KMS-11 (cell line): ENCODE results near the gene ZBTB7B.

Experiments
- H2AFZ ChIP-seq: fragments of 200-600 bp; sonication (generic); 2 replicates; pipeline ENCODE4 v1.6.1; 2016; ENCODE audit warnings: antibody characterized with exemption, mixed run types, low read depth
- H3K27ac ChIP-seq: fragments of 200-600 bp; sonication (generic); 2 replicates; pipeline ENCODE4 v1.6.1; 2016; ENCODE audit warnings: mild to moderate bottlenecking, mixed run types
- H3K27me3 ChIP-seq: fragments of 200-600 bp; sonication (generic); 2 replicates; pipeline ENCODE4 v1.6.1; 2017; ENCODE audit warnings: mild to moderate bottlenecking, low read depth, mixed run types, moderate library complexity; ENCODE audit not compliant: insufficient read depth
- H3K36me3 ChIP-seq: fragments of 200-600 bp; sonication (generic); 2 replicates; pipeline ENCODE4 v1.6.1; 2017; ENCODE audit warnings: mild to moderate bottlenecking, mixed run types; ENCODE audit not compliant: insufficient read depth
- H3K4me1 ChIP-seq: fragments of 200-600 bp; sonication (generic); 2 replicates; pipeline ENCODE4 v1.6.1; 2016; ENCODE audit warnings: mild to moderate bottlenecking, low read depth, mixed run types; ENCODE audit not compliant: poor library complexity, severe bottlenecking
- H3K4me2 ChIP-seq: fragments of 200-600 bp; sonication (generic); 2 replicates; pipeline ENCODE4 v1.7.0; 2016; ENCODE audit warnings: mild to moderate bottlenecking, mixed run types
- H3K4me3 ChIP-seq: fragments of 200-600 bp; sonication (generic); IDR thresholded peaks from 2 replicates; pipeline ENCODE4 v1.6.1; 2017; ENCODE audit warnings: low read depth, low read length, mixed read lengths; ENCODE audit not compliant: insufficient read depth
- H3K79me2 ChIP-seq: fragments of 200-600 bp; sonication (generic); 2 replicates; pipeline ENCODE4 v1.6.1; 2016; ENCODE audit warnings: low read depth, mixed run types; ENCODE audit not compliant: insufficient read depth
- H3K9ac ChIP-seq: fragments of 200-600 bp; sonication (generic); 2 replicates; pipeline ENCODE4 v1.6.1; 2016; ENCODE audit warnings: mild to moderate bottlenecking, mixed run types
- H4K20me1 ChIP-seq: fragments of 200-600 bp; sonication (generic); 2 replicates; pipeline ENCODE4 v1.6.1; 2016; ENCODE audit warnings: mild to moderate bottlenecking, mixed run types; ENCODE audit not compliant: insufficient read depth
- TF ChIP-seq, protein P1 (sequence below): fragments of 200-600 bp; sonication (generic); conservative IDR thresholded peaks from 2 replicates; pipeline ENCODE4 v1.6.1; 2017; ENCODE audit warnings: low read depth, mild to moderate bottlenecking, antibody characterized with exemption, low read length, moderate library complexity, mixed read lengths

ZBTB7B gene

DNA sequence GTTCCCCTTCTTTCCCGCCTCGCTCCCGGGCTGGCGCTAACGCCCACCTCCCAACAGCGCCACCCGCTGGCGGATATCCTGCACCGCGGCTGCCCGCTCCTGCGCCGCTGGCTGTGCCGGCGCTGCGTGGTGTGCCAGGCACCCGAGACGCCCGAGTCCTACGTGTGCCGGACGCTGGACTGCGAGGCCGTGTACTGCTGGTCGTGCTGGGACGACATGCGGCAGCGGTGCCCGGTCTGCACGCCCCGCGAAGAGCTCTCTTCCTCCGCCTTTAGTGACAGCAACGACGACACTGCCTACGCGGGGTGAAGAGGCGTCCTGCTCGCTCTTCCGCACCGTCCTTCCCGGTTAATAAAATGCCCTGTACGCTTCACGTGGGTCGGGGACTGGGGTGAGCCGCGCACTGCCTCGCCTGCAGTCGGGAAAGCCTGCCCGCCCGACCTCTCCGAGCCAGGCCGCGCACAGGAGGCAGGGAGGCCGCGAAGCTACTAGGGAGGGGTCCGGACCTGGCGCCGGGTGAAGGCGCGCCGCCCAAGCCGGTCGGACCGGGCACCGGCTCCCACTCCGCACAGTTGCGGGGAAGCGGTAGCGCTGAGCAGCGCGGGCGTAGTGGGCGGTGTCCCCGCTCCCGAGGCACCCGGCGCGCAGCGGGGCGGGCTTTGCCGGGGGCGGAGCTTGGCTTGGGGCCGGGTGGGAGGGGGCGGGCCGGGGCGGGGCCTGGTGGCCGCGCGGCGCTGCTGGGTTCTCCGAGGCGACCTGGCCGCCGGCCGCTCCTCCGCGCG, 48.1 kb downstream of the ZBTB7B start, which contains the start of gene ADAM15:
Gene ADAM15 (plus strand): TSS at position 757 of the 782 bp plus-strand sequence. CDS start 71 bp downstream, outside the sequence.
- H2AFZ ChIP-seq: peak within 1 kb of the TSS; percentile 90
- TF ChIP-seq, protein P1, sequence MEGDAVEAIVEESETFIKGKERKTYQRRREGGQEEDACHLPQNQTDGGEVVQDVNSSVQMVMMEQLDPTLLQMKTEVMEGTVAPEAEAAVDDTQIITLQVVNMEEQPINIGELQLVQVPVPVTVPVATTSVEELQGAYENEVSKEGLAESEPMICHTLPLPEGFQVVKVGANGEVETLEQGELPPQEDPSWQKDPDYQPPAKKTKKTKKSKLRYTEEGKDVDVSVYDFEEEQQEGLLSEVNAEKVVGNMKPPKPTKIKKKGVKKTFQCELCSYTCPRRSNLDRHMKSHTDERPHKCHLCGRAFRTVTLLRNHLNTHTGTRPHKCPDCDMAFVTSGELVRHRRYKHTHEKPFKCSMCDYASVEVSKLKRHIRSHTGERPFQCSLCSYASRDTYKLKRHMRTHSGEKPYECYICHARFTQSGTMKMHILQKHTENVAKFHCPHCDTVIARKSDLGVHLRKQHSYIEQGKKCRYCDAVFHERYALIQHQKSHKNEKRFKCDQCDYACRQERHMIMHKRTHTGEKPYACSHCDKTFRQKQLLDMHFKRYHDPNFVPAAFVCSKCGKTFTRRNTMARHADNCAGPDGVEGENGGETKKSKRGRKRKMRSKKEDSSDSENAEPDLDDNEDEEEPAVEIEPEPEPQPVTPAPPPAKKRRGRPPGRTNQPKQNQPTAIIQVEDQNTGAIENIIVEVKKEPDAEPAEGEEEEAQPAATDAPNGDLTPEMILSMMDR: peak; percentile 100

DNA sequence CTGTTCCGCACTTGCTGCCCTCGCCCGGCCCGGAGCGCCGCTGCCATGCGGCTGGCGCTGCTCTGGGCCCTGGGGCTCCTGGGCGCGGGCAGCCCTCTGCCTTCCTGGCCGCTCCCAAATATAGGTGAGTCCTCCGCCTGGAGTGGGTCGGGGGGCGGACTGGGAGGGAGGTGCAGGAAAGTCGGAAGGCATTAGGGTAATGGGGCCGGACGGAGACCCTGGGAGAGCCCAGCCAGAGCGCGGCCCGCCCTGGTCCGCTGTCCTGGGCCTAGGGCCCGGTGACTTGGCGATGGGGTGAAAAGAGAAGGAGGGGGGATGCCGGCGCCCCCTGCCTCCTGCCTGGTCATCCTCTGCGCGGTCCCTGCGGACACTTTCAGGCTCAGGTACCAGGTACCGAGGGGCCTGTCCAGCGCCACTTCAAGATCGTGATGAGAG, 48.8 kb downstream of the ZBTB7B start:
- Histone ChIP-seq H3K27ac (peak overlapping the region; percentile 27; the same call in 1 of the 2 replicates), H3K4me1 (peaks cover 41% of the 10 kb centered on the region)
- TF ChIP-seq, protein P1: no peak

More for the DNA sequence above, 48.1 kb downstream of the ZBTB7B start, which contains the start of gene ADAM15:
- no peaks in the 10 kb centered on the region; the same call in 1 of the 2 replicates for H3K36me3 ChIP-seq
- H3K27me3 ChIP-seq: no peaks in the 10 kb centered on the region
- H3K4me2 ChIP-seq: peak within 1 kb of the TSS; percentile 92
- peak within 1 kb of the TSS; percentile 98 for H3K4me3 ChIP-seq
- peaks cover 43% of the 10 kb centered on the region for H3K4me1 ChIP-seq
- peak within 1 kb of the TSS; percentile 77 for H3K27ac ChIP-seq
- H3K79me2 ChIP-seq: peaks cover 13% of the 10 kb centered on the region; the same call in 1 of the 2 replicates
- peak within 1 kb of the TSS; percentile 59 for H3K9ac ChIP-seq
- H4K20me1 ChIP-seq: no peaks in the 10 kb centered on the region

DNA sequence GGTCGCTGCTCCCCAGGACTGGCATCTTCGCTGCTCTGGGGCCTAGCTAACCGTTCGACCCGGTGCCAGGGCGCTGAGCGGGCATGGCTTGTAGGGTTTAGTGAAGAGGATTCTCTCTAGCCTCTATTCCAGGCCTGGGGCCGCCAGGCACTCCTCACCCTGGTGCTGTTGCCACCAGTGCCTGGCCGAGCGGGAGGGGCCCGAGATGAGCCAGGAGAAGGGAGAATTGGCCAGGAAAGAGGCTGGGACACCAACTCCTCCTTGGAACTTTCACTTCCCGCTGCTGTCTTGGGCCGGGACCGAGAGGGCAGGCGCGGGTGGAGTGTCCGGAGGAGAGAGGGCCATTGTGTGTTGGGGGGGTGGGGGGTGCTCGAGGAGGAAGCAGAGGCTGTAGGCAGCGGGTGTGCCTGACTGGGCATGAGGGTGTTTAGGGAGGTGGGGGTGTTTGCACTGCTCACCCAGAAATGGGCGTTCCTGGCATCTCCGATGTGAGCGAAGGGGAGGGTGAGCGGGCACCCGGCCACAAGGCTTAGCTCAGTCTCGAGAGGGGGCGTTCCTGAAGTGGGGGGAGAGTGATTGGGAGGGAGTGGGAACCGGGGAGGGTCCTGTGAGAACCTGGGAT, 49.3 kb downstream of the ZBTB7B start:
- Histone ChIP-seq H2AFZ (peak overlapping the region; percentile 84), H3K79me2 (peaks cover 13% of the 10 kb centered on the region; the same call in 1 of the 2 replicates), H3K4me3 (peak overlapping the region; percentile 98), H3K27me3 (no peaks in the 10 kb centered on the region), H3K27ac (peak overlapping the region; percentile 27; the same call in 1 of the 2 replicates), H3K4me1 (peaks cover 41% of the 10 kb centered on the region), H4K20me1 (no peaks in the 10 kb centered on the region), H3K36me3 (no peaks in the 10 kb centered on the region; the same call in 1 of the 2 replicates), H3K4me2 (peak overlapping the region; percentile 92), H3K9ac (peak overlapping the region; percentile 59; the same call in 1 of the 2 replicates)
- TF ChIP-seq, protein P1: no peak

More for the DNA sequence above, 48.8 kb downstream of the ZBTB7B start:
- Histone ChIP-seq H3K4me2 (peak overlapping the region; percentile 92), H3K36me3 (no peaks in the 10 kb centered on the region; the same call in 1 of the 2 replicates), H3K4me3 (peak overlapping the region; percentile 98), H3K79me2 (peaks cover 13% of the 10 kb centered on the region; the same call in 1 of the 2 replicates), H4K20me1 (no peaks in the 10 kb centered on the region), H3K27me3 (no peaks in the 10 kb centered on the region), H2AFZ (peak overlapping the region; percentile 84), H3K9ac (peak overlapping the region; percentile 59; the same call in 1 of the 2 replicates)
